NOMO-1 (cell line): ENCODE results near the gene ERGIC2.
"Not testable (repeated sequence)": the region's sequence is repeated elsewhere in the genome, so short reads cannot be mapped to it uniquely, and the experiment has no call there.

Experiments
- DNase-seq, 2 experiments: peaks; one replicate each; lab custom pipeline; 2025; ENCODE audit not compliant: unreplicated experiment in 2 of 2; lab: John Stamatoyannopoulos, UW

ERGIC2 gene

GRCh38 chr12:29380536-29381523, at the start of gene ERGIC2:
Gene ERGIC2, minus strand, starts transcription at chr12:29381172. Its CDS starts 9,539 bp downstream, at chr12:29371633.
- DNase-seq = peak; percentile 92 to 99

GRCh38 chr12:29430716-29431044, 49.7 kb upstream of the ERGIC2 start:
- no peak for DNase-seq

GRCh38 chr12:29429999-29430715, 49.2 kb upstream of the ERGIC2 start:
- no peak for DNase-seq

GRCh38 chr12:29428633-29429032, 47.7 kb upstream of the ERGIC2 start:
- DNase-seq = peak; percentile 56 to 94

- peak; percentile 88 to 93 for DNase-seq
These were observed 47.0 kb upstream of the ERGIC2 start for GRCh38 chr12:29427964-29428363.

GRCh38 chr12:29426498-29426897, 45.5 kb upstream of the ERGIC2 start:
- no peak for DNase-seq

- DNase-seq = no peak
These were observed 44.8 kb upstream of the ERGIC2 start for GRCh38 chr12:29425722-29426121.

GRCh38 chr12:29416748-29417147, 35.8 kb upstream of the ERGIC2 start:
- no peak for DNase-seq

- no peak for DNase-seq
These were observed 34.1 kb upstream of the ERGIC2 start for GRCh38 chr12:29415111-29415510.

- no peak for DNase-seq
These were observed 33.4 kb upstream of the ERGIC2 start for GRCh38 chr12:29414368-29414767.

GRCh38 chr12:29405561-29405960, 24.6 kb upstream of the ERGIC2 start:
- DNase-seq = no peak

- DNase-seq = no peak
These were observed 23.0 kb upstream of the ERGIC2 start for GRCh38 chr12:29403991-29404390.

- no peak for DNase-seq
These were observed 21.5 kb upstream of the ERGIC2 start for GRCh38 chr12:29402437-29402836.

- DNase-seq = peak in 1 of 2 experiments; percentile 21
These were observed 17.5 kb upstream of the ERGIC2 start for GRCh38 chr12:29398495-29398894.

- no peak for DNase-seq
These were observed 15.8 kb upstream of the ERGIC2 start for GRCh38 chr12:29396774-29397173.

- DNase-seq = no peak
These were observed 14.4 kb upstream of the ERGIC2 start for GRCh38 chr12:29395356-29395755.

- DNase-seq = peak; percentile 6 to 44
These were observed 9.4 kb upstream of the ERGIC2 start for GRCh38 chr12:29390419-29390818.

- DNase-seq = no peak
These were observed 8.4 kb upstream of the ERGIC2 start for GRCh38 chr12:29389295-29389919.

GRCh38 chr12:29386084-29386680, 5.2 kb upstream of the ERGIC2 start:
- DNase-seq = not testable (repeated sequence)

GRCh38 chr12:29385194-29385593, 4.2 kb upstream of the ERGIC2 start:
- not testable (repeated sequence) for DNase-seq

- DNase-seq = no peak
These were observed 1.3 kb upstream of the ERGIC2 start for GRCh38 chr12:29382251-29382650.
